ENCODE results near the gene TFR2. TPM values are rescaled to one million over a fixed set of nuclear protein-coding genes. Genes with fewer than 3 reads are reported as not detected.
A peak's percentile ranks its signal among the peaks of the same experiment; 100 is the strongest.

TFR2 gene
- total RNA-seq, 1 donor from 2014 or later, result 0.34 TPM

DNA sequence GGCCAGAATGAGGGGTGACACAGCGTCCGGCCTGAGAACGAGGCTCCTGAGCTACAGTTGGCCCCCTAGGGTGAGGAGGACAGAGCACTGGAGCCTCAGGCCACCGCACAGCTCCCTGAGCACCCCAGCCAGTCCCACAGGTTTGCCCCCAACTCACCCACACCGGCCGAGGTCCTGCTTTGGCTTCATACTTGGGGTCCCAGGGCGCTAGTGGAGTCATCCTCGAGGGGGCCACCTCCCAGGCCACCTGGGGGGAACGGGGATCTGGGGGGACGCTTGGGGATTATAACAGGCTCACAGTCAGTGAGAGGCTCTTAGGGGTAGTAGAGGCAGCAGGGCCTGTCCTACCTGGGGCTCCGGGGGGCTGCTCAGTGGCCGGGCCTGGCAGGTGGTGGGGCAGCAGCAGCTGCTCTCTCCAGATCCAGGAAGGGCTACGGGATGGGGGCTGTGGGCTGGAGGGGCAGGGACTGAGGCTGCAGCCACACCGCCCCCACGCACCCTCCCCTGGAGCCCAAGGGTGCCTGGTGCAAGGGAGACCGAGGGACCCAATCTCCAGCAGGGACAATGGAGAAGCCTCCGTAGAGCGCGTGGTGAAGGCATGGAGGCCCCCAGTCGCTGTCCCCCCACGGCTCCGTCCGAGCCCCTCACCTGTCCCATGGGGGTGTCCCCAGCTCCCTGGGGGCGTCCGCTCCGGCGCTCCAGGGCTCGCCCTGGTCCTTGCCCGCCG lies 68.2 kb downstream of the TFR2 start:
- peaks cover 16% of the 10 kb centered on the region for H3K4me1 ChIP-seq

DNA sequence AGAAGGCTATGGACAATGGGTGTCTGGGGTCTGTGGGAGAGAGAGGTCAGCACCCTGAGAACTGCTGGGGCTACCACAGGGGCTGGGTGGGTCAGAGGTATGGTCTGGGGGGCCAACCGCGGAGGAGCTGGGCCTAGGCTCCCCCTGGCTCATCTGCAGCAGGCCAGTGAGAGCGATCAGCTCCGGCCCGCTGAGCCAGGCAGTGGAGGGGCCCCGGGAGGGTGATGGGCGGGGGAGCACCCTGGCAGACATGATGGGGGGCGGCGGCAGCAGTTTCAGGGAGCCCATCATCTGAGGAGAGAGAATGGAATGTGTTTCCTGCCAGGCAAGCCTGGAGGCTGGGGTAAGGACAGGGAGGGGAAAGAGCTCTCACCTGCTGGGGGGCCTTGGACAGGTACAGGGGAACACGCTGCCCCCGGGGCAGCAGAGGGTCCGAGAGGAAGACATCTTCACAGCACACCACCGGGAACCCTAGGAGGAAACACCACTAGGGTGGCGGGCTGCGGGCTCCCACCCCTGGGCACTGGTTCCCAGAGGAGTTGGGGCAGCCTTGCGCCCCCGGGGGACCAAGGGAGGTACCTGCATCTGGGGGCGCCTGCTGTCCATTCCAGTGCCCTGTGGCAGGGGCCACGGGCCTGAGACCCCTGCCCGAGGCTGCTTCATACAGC lies 68.9 kb downstream of the TFR2 start:
- Histone ChIP-seq H3K9me3 (ENCODE audit: low read depth) (no peaks in the 10 kb centered on the region), H3F3A (ENCODE audit: low read depth) (peaks cover 19% of the 10 kb centered on the region), H3K36me3 (no peaks in the 10 kb centered on the region), H2AFZ (replicated peaks) (no peak overlapping the region), H3K4me2 (no peak overlapping the region), H4K20me1 (ENCODE audit: low read depth) (peaks cover 6% of the 10 kb centered on the region), H3K4me1 (peaks cover 16% of the 10 kb centered on the region), H3K27me3 (peaks cover 16% of the 10 kb centered on the region), H3K27ac (no peak overlapping the region), H3K4me3 (no peak overlapping the region), H3K9ac (no peak overlapping the region), H3K79me2 (ENCODE audit: low read depth) (no peaks in the 10 kb centered on the region)
- Mint-ChIP-seq H3K27me3 (ENCODE audit: insufficient read depth, low read depth) (peaks cover 7% of the 10 kb centered on the region), H3K4me3 (peak overlapping the region; percentile 72), H3K36me3 (peaks cover 6% of the 10 kb centered on the region), H3K27ac (peak overlapping the region; percentile 14), H3K9me3 (no peaks in the 10 kb centered on the region), H3K4me1 (peaks cover 33% of the 10 kb centered on the region)
- DNase-seq (ENCODE audit: low spot score), result no peak
- TF ChIP-seq EZH2phosphoT487 (IDR thresholded peaks at IDR 0.05) (no peak), EZH2 (IDR thresholded peaks at IDR 0.05) (no peak)
- TF ChIP-seq, protein P1, sequence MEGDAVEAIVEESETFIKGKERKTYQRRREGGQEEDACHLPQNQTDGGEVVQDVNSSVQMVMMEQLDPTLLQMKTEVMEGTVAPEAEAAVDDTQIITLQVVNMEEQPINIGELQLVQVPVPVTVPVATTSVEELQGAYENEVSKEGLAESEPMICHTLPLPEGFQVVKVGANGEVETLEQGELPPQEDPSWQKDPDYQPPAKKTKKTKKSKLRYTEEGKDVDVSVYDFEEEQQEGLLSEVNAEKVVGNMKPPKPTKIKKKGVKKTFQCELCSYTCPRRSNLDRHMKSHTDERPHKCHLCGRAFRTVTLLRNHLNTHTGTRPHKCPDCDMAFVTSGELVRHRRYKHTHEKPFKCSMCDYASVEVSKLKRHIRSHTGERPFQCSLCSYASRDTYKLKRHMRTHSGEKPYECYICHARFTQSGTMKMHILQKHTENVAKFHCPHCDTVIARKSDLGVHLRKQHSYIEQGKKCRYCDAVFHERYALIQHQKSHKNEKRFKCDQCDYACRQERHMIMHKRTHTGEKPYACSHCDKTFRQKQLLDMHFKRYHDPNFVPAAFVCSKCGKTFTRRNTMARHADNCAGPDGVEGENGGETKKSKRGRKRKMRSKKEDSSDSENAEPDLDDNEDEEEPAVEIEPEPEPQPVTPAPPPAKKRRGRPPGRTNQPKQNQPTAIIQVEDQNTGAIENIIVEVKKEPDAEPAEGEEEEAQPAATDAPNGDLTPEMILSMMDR (IDR thresholded peaks at IDR 0.05), result no peak

More for the DNA sequence above, 68.2 kb downstream of the TFR2 start:
- H3K4me2 ChIP-seq, result no peak overlapping the region
- H3K27me3 ChIP-seq, result peaks cover 16% of the 10 kb centered on the region
- Mint-ChIP-seq H3K9me3 (no peaks in the 10 kb centered on the region), H3K27ac (no peak overlapping the region), H3K4me3 (no peak overlapping the region), H3K27me3 (ENCODE audit: insufficient read depth, low read depth) (peaks cover 7% of the 10 kb centered on the region), H3K36me3 (peaks cover 6% of the 10 kb centered on the region), H3K4me1 (peaks cover 26% of the 10 kb centered on the region)
- peaks cover 19% of the 10 kb centered on the region for H3F3A ChIP-seq (ENCODE audit: low read depth)
- H2AFZ ChIP-seq (replicated peaks), result no peak overlapping the region
- DNase-seq (ENCODE audit: low spot score), result no peak
- H3K9ac ChIP-seq, result no peak overlapping the region
- TF ChIP-seq, protein P1 (IDR thresholded peaks at IDR 0.05), result no peak
- TF ChIP-seq EZH2phosphoT487 (IDR thresholded peaks at IDR 0.05) (no peak), EZH2 (IDR thresholded peaks at IDR 0.05) (no peak)
- H3K36me3 ChIP-seq, result no peaks in the 10 kb centered on the region
- H3K79me2 ChIP-seq (ENCODE audit: low read depth), result no peaks in the 10 kb centered on the region
- peaks cover 6% of the 10 kb centered on the region for H4K20me1 ChIP-seq (ENCODE audit: low read depth)
- H3K4me3 ChIP-seq, result no peak overlapping the region
- H3K27ac ChIP-seq, result no peak overlapping the region
- no peaks in the 10 kb centered on the region for H3K9me3 ChIP-seq (ENCODE audit: low read depth)

DNA sequence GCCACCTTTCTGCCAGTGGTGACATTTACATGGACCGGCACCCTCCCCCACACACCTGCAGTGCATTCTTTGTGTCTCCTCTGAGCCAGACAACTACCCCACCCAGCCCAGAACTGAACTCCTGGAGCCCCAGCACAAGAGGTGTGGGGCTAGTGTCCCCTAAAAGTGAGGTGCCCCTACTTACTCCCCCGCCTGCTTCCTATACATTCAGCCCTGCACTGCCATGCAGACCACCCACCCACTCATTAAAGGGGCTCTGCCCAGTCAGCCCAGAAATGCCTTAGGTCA lies 69.6 kb downstream of the TFR2 start:
- peaks cover 16% of the 10 kb centered on the region for H3K27me3 ChIP-seq
- H4K20me1 ChIP-seq (ENCODE audit: low read depth), result peaks cover 6% of the 10 kb centered on the region
- no peaks in the 10 kb centered on the region for H3K9me3 Mint-ChIP-seq
- H3K9ac ChIP-seq, result no peak overlapping the region
- H3F3A ChIP-seq (ENCODE audit: low read depth), result peaks cover 19% of the 10 kb centered on the region
- peaks cover 6% of the 10 kb centered on the region for H3K36me3 Mint-ChIP-seq
- H3K4me3 Mint-ChIP-seq, result peak overlapping the region; percentile 72
- peaks cover 16% of the 10 kb centered on the region for H3K4me1 ChIP-seq
- no peaks in the 10 kb centered on the region for H3K9me3 ChIP-seq (ENCODE audit: low read depth)
- H3K79me2 ChIP-seq (ENCODE audit: low read depth), result no peaks in the 10 kb centered on the region
- no peak overlapping the region for H3K4me3 ChIP-seq
- TF ChIP-seq EZH2phosphoT487 (IDR thresholded peaks at IDR 0.05) (no peak), EZH2 (IDR thresholded peaks at IDR 0.05) (no peak)
- TF ChIP-seq, protein P1 (IDR thresholded peaks at IDR 0.05), result no peak
- H3K4me1 Mint-ChIP-seq, result peaks cover 40% of the 10 kb centered on the region
- no peaks in the 10 kb centered on the region for H3K36me3 ChIP-seq
- DNase-seq (ENCODE audit: low spot score), result no peak
- H3K27ac Mint-ChIP-seq, result peak overlapping the region; percentile 14
- H2AFZ ChIP-seq (replicated peaks), result no peak overlapping the region
- no peak overlapping the region for H3K27ac ChIP-seq
- peaks cover 7% of the 10 kb centered on the region for H3K27me3 Mint-ChIP-seq (ENCODE audit: insufficient read depth, low read depth)
- no peak overlapping the region for H3K4me2 ChIP-seq

Data from neural progenitor cell (in vitro differentiated cells).